ENCODE data around the gene LIMCH1.

- TF ChIP-seq RFX5 (IDR thresholded peaks at IDR 0.05; ENCODE audit: borderline replicate concordance, low read depth, low read length): no peak
- no peak for TF ChIP-seq CTCF (IDR thresholded peaks at IDR 0.05; ENCODE audit: control extremely low read depth in 1 of 3, insufficient read depth in 1 of 3, low read depth in 1 of 3, low read length in 3 of 3)
- TF ChIP-seq BRCA1 (IDR thresholded peaks at IDR 0.05; ENCODE audit: low read depth, low read length): no peak
- no peak for TF ChIP-seq SIN3A (conservative IDR thresholded peaks at IDR 0.05 in 1 of 2, IDR thresholded peaks at IDR 0.05 in 1 of 2; ENCODE audit: low read depth in 1 of 2, low read length in 2 of 2)
- TF ChIP-seq ATF3 (IDR thresholded peaks at IDR 0.05; ENCODE audit: insufficient read depth, low read depth, low read length): no peak
Observed at GRCh38 chr4:41567186-41567585, 29.2 kb downstream of the LIMCH1 start.
